H7 (cell line): ENCODE results near the gene PARD3B. TPM values are rescaled to one million over a fixed set of nuclear protein-coding genes. Genes with fewer than 3 reads are reported as not detected.

Experiments used
- DNase-seq: peaks from one replicate; pipeline ENCODE4 v3.0.0; 2012
- H3K27me3 ChIP-seq: 2 replicates; pipeline ENCODE4 v1.6.0; 2011; ENCODE audit warnings: mild to moderate bottlenecking, low read length; ENCODE audit not compliant: control insufficient read depth, insufficient read depth
- H3K36me3 ChIP-seq: replicated peaks from 2 replicates; pipeline ENCODE4 v1.5.1; 2011; ENCODE audit warnings: low read length; ENCODE audit not compliant: control insufficient read depth, insufficient read depth
- H3K4me3 ChIP-seq: 2 replicates; pipeline ENCODE4 v1.5.1; 2011; ENCODE audit warnings: low read depth, mild to moderate bottlenecking, control low read depth, low read length, moderate library complexity; ENCODE audit not compliant: insufficient read depth
- total RNA-seq: library from RNA; depleted of rRNA; stranded (reverse); fragments of >200 nt; shearing (Covaris generic); gene quantifications from 2 replicates; pipeline ENCODE4 v1.2.3, GENCODE V29; 2014

PARD3B gene
- total RNA-seq, 1 experiment from 2014 or later, result 2.3 TPM

DNA sequence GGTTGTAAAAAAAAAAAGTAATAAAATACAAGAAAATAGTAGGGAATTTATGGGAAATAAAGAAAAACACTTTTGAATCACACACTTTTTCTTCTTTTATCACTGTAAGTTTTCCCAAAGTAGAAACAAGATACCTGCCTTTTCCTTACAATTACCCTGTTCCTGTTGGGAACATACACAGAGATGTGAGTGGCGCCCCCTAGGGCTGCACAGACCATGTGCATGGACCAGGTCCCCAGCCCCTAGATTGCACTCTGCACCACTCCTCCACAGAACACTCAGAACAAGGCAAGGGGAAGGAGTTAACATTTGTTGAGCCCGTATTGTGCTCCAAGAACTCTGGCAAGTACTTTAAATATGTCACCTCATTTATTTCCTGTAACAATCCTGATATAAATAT lies 1018.4 kb downstream of the PARD3B start:
- Histone ChIP-seq H3K27me3 (no peaks in the 10 kb centered on the region), H3K4me3 (no peak overlapping the region), H3K36me3 (no peaks in the 10 kb centered on the region)
- DNase-seq, result peak; percentile 51

DNA sequence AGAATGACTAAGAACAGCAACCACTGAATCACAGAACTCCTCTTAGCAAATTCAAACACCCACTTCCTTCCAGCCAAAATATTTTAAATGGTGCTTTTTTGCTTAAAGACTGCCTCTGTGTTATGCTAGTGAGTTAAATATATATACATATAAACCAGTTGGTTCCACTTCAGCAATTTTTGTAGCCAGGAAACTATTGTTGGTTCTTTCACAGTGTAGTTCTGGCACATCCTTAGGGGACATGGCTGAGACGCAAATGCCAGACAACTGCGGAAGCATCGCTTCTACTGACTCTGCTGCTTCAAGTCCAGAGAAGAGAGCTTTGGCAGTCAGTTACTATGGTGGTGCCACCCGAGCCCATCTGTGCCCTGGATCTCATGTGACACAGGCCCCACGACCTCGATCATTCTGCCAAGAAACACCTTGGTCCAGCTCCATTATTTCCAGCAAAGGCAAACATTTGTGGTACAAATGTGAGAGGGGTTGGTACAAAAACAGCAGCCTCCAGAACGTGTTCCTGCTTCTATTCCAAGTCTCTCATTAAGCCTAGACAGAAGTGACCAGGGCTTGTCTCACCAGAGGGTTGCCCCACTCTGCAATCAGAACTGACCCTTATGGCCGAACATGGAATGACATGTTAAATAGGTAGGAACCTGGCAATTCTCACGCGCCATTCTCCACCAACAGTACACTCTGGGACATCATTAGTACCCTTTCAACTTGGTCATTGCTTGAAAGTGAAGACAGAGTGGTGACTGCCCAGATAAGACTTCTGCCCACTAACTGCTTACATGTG lies 1019.3 kb downstream of the PARD3B start:
- Histone ChIP-seq H3K27me3 (no peaks in the 10 kb centered on the region), H3K4me3 (no peak overlapping the region), H3K36me3 (no peaks in the 10 kb centered on the region)
- peak; percentile 10 for DNase-seq

GRCh38 chr2:205565142-205565522 lies 1019.9 kb downstream of the PARD3B start:
- Histone ChIP-seq H3K36me3 (no peaks in the 10 kb centered on the region), H3K4me3 (no peak overlapping the region)
- no peak for DNase-seq

GRCh38 chr2:205566606-205567168 lies 1021.4 kb downstream of the PARD3B start:
- no peak overlapping the region for H3K4me3 ChIP-seq
- DNase-seq, result no peak
- no peaks in the 10 kb centered on the region for H3K27me3 ChIP-seq
- no peaks in the 10 kb centered on the region for H3K36me3 ChIP-seq

More at GRCh38 chr2:205565142-205565522, 1019.9 kb downstream of the PARD3B start:
- no peaks in the 10 kb centered on the region for H3K27me3 ChIP-seq

DNA sequence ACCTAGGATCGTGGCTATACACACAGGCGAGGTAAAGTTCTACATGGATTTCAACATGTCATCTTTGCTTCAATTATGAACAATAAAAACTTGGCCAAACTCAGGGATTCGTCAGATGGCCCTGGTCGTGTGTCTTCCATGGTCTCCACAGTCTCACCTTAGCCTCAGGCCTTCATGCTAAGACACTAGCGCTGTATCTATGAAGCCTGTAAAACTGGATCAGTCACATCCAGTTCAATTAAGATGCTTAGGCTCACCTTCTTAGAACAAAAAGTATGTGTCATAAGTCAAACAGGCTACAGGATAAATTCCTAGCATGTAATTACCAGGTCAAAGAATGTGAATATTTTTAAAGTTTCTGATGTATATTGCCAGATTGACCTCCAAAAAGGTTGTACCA lies 1023.3 kb downstream of the PARD3B start:
- DNase-seq, result no peak

GRCh38 chr2:205570648-205571047 lies 1025.4 kb downstream of the PARD3B start:
- H3K27me3 ChIP-seq, result no peaks in the 10 kb centered on the region
- no peak for DNase-seq
- H3K36me3 ChIP-seq, result no peaks in the 10 kb centered on the region
- no peak overlapping the region for H3K4me3 ChIP-seq

More for the DNA sequence above, 1023.3 kb downstream of the PARD3B start:
- no peaks in the 10 kb centered on the region for H3K36me3 ChIP-seq
- H3K4me3 ChIP-seq, result no peak overlapping the region
- no peaks in the 10 kb centered on the region for H3K27me3 ChIP-seq

GRCh38 chr2:205571360-205571959 lies 1026.2 kb downstream of the PARD3B start:
- Histone ChIP-seq H3K27me3 (no peaks in the 10 kb centered on the region), H3K4me3 (no peak overlapping the region), H3K36me3 (no peaks in the 10 kb centered on the region)
- DNase-seq, result no peak

DNA sequence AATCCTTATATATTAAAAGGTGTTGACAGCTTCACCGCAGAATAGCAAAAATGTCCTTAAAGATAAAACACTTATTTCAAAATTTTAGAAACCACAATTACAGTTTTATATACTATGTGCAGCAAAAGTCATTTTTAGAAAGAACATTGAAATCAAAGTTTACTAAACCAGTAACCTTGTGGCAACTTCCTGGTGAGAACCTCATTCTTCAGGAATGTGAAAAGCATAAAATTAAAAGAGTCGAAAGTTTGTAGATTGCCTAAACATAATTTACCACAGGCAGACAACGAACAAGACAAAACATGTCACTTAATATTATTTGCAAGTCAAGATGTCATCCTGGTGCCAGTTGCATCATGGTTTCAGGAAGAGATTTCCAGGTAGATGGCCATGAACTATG lies 1028.7 kb downstream of the PARD3B start:
- no peak for DNase-seq
- H3K36me3 ChIP-seq, result no peaks in the 10 kb centered on the region
- no peaks in the 10 kb centered on the region for H3K27me3 ChIP-seq
- no peak overlapping the region for H3K4me3 ChIP-seq

GRCh38 chr2:205579335-205579734 lies 1034.1 kb downstream of the PARD3B start:
- H3K27me3 ChIP-seq, result no peaks in the 10 kb centered on the region
- no peak for DNase-seq
- no peaks in the 10 kb centered on the region for H3K36me3 ChIP-seq
- H3K4me3 ChIP-seq, result no peak overlapping the region

DNA sequence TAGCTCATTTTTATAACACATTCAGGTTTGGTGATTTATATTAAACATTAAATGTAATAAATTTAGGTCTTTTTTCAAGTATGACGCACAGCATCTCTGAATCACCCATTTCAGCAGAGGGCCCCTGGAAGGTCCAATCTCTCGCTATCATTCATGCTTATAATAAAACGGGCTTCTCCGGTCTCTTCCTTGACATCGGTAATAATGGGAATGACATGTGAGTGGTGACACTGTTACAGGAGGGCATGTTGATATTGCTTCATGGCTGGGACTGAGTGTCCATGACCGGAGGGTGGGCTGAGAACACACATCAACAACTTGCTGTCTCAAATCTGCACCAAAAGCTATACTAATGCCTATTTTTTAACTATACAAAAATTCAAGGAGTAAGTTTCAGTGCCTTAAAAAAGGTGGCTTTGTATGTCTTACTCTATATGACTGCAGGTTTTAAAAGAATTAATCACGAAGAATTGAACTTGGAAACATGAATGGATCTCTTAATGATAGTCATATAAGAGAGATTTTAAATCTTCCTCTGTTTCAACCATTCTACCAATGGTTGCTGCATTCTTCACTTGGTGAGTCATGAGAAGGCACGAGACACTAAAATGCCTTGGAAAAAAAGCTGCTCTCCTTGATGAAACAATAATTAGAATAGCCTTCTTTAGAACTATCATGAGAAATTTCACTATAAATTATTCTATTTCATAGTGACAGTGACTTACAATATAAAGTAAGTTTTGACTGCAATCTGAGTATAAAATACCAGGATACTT lies 1035.1 kb downstream of the PARD3B start:
- no peak for DNase-seq
- H3K36me3 ChIP-seq, result no peaks in the 10 kb centered on the region
- H3K4me3 ChIP-seq, result no peak overlapping the region
- H3K27me3 ChIP-seq, result no peaks in the 10 kb centered on the region

- H3K4me3 ChIP-seq, result no peak overlapping the region
- DNase-seq, result no peak
- no peaks in the 10 kb centered on the region for H3K36me3 ChIP-seq
- H3K27me3 ChIP-seq, result no peaks in the 10 kb centered on the region
These were observed 1037.1 kb downstream of the PARD3B start for GRCh38 chr2:205582366-205582765.

DNA sequence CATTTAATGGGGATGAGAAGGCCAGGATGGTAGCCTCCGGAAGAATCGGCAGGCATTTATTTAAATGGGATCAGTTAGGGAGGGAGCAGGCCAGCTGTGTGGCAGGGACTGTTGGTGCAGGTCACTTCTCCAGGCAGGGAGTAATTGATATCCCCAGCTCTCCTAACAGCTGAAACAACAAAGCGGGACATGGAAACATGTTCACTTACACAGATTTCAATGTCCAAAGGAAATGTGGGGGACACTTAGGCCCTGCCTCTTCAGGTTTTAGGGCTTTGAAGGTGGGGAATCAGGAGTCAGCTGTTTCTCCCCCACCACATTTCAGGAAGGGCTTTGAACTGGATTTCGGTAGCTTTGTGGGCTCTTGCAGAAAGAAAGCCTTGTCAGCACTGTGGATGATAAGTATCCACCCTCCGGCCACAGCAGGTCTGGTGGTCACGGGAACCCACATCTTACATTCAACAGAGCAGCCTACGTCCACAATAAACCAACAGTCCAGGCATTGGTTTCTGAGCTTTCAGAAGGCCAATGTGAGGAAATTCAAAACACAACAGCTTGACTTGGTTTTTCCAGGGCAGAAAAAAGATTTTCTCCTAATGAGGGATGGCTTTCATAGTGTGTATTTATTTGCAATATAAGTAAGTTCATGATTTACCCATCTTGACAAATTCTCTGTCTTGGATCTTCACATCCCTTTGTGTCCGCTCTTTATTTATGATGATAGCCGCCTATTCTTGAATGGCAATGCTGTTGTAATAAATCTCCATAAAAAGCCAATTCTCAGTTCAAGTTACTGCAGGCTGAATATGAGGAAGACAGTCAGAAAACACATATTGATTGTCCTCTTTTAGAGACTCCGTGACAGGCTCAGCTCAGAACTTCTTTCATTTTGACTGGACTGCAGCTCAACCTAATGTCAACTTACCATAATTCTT lies 1040.4 kb downstream of the PARD3B start:
- Histone ChIP-seq H3K27me3 (no peaks in the 10 kb centered on the region), H3K36me3 (no peaks in the 10 kb centered on the region), H3K4me3 (no peak overlapping the region)
- DNase-seq, result no peak

DNA sequence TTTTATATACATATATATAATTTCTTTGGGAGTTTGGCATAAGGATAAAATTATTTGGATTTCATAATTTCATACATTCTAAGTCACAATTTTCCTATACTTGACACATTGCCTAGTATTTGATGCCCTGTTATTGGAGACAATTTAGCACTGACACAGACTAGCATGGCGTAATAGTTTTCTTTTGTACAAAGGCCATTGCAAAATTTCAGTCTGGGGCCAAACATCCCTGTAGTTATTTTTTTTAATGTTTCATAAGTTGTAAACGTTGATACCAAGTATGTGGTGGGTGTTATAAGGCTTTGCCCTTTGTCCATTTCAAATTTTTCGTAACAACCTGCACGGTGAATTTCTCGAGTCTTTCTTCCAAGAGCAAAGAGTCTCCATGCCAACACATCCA lies 1041.4 kb downstream of the PARD3B start:
- no peaks in the 10 kb centered on the region for H3K36me3 ChIP-seq
- no peak for DNase-seq
- no peak overlapping the region for H3K4me3 ChIP-seq
- H3K27me3 ChIP-seq, result no peaks in the 10 kb centered on the region

DNA sequence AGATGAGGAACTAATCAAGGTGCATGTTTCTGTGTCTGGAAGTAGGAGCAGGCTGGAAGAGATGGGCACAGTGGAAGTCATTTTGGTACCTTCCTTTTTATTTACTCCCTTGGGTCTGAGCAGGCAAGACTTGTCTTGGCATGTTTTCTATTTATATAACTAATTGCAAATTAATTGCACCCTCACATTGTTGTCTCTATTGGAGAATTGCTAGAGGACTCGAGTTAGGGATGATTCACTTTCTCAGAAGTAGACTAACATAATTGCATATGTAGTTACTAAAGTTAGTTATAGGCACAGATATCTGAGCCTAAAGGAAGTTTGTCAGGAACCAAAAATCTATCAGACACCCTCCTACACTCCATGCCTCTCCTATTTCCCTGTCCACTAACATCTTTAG lies 1044.2 kb downstream of the PARD3B start:
- DNase-seq, result no peak
- H3K4me3 ChIP-seq, result no peak overlapping the region
- no peaks in the 10 kb centered on the region for H3K27me3 ChIP-seq
- H3K36me3 ChIP-seq, result no peaks in the 10 kb centered on the region
